IMR-90 (cell line): ENCODE measurements around the gene CSPG5. TPM values are rescaled to one million over a fixed set of nuclear protein-coding genes. Genes with fewer than 3 reads are reported as not detected.

Source experiments
- ATAC-seq: fragments of 200-7000 bp; cut with Tn5 transposase; 2 replicates; pipeline ENCODE4 v1.9.1; 2020; ENCODE audit warnings: low read depth, mild to moderate bottlenecking, moderate library complexity
- BruUV-seq: library from RNA; stranded (reverse); fragments of 400-500 nt; replicated peaks from 2 replicates; lab custom pipeline; 2021; lab: Mats Ljungman, UMichigan
- CTCF ChIA-PET: fragments of 300-600 bp; formaldehyde crosslinking; extraction: SDS; loops from one replicate; lab custom pipeline; 2021; ENCODE audit warnings: antibody characterized with exemption; lab: Yijun Ruan, JAX
- POLR2A ChIA-PET: fragments of 300-600 bp; sonication (Branson Sonifier 250); formaldehyde crosslinking; loops from one replicate; lab custom pipeline; 2022; ENCODE audit warnings: antibody characterized with exemption; ENCODE audit not compliant: unreplicated experiment; lab: Charles Lee
- DNase-seq: peaks from one replicate; pipeline ENCODE4 v3.0.0; 2013
- H2AFZ ChIP-seq: replicated peaks from 2 replicates; pipeline ENCODE3; 2013; ENCODE audit warnings: low read length, mild to moderate bottlenecking; ENCODE audit not compliant: poor library complexity
- H2AK5ac ChIP-seq: 2 replicates; pipeline ENCODE4 v1.6.1; 2013; ENCODE audit warnings: low read depth, low read length, inconsistent platforms
- H2AK9ac ChIP-seq: replicated peaks from 2 replicates; pipeline ENCODE3; 2013; ENCODE audit warnings: mild to moderate bottlenecking, low read depth, low read length, moderate library complexity; ENCODE audit not compliant: poor library complexity
- H2BK120ac ChIP-seq: 2 replicates; pipeline ENCODE4 v1.6.1; 2013; ENCODE audit warnings: low read depth, low read length, inconsistent platforms
- H2BK15ac ChIP-seq: 3 replicates; pipeline ENCODE4 v1.6.1; 2013; ENCODE audit warnings: low read depth, low read length, inconsistent platforms
- H2BK20ac ChIP-seq: 2 replicates; pipeline ENCODE4 v1.6.1; 2013; ENCODE audit warnings: low read depth, mild to moderate bottlenecking, inconsistent platforms, low read length, moderate library complexity
- H2BK5ac ChIP-seq: 2 replicates; pipeline ENCODE4 v1.6.1; 2013; ENCODE audit warnings: mild to moderate bottlenecking, low read depth, low read length, inconsistent platforms; ENCODE audit not compliant: poor library complexity, severe bottlenecking
- H3K14ac ChIP-seq: replicated peaks from 2 replicates; pipeline ENCODE4 v1.6.1; 2013; ENCODE audit warnings: low read depth, low read length, inconsistent platforms
- H3K18ac ChIP-seq: 2 replicates; pipeline ENCODE4 v1.6.1; 2013; ENCODE audit warnings: low read depth, low read length, control low read depth
- H3K23ac ChIP-seq: 2 replicates; pipeline ENCODE4 v1.6.1; 2013; ENCODE audit warnings: low read depth, low read length, inconsistent platforms
- H3K27ac ChIP-seq: 2 replicates; pipeline ENCODE4 v1.5.1; 2013; ENCODE audit warnings: mild to moderate bottlenecking, control low read depth, low read length; ENCODE audit not compliant: insufficient read depth
- H3K27me3 ChIP-seq: 2 replicates; pipeline ENCODE4 v1.6.1; 2013; ENCODE audit warnings: low read length; ENCODE audit not compliant: control insufficient read depth, insufficient read depth
- H3K36me3 ChIP-seq: 2 replicates; pipeline ENCODE4 v1.6.1; 2013; ENCODE audit warnings: low read length, mixed read lengths; ENCODE audit not compliant: control insufficient read depth, insufficient read depth
- H3K4ac ChIP-seq: 2 replicates; pipeline ENCODE4 v1.6.1; 2013; ENCODE audit warnings: low read depth, low read length, inconsistent platforms
- H3K4me1 ChIP-seq: 2 replicates; pipeline ENCODE4 v1.6.1; 2013; ENCODE audit warnings: low read length, mixed read lengths; ENCODE audit not compliant: control insufficient read depth, insufficient read depth
- H3K4me2 ChIP-seq: 2 replicates; pipeline ENCODE4 v1.6.1; 2013; ENCODE audit warnings: low read depth, mild to moderate bottlenecking, control low read depth, low read length, moderate library complexity
- H3K4me3 ChIP-seq: 2 replicates; pipeline ENCODE4 v1.5.1; 2013; ENCODE audit warnings: low read depth, mild to moderate bottlenecking, control low read depth, low read length, moderate library complexity; ENCODE audit not compliant: insufficient read depth
- H3K56ac ChIP-seq: 2 replicates; pipeline ENCODE4 v1.6.1; 2013; ENCODE audit warnings: low read length, inconsistent platforms; ENCODE audit not compliant: insufficient read depth; ENCODE audit errors: extremely low read depth
- H3K79me1 ChIP-seq, 2 experiments: 2 replicates each; pipeline ENCODE4 v1.6.1; 2013; ENCODE audit warnings: low read length in 2 of 2, inconsistent platforms in 1 of 2, low read depth in 1 of 2
- H3K9ac ChIP-seq: 2 replicates; pipeline ENCODE4 v1.6.1; 2013; ENCODE audit warnings: low read depth, low read length, control low read depth
- H3K9me1 ChIP-seq: 2 replicates; pipeline ENCODE4 v1.6.1; 2013; ENCODE audit warnings: low read length, inconsistent platforms; ENCODE audit not compliant: insufficient read depth
- H3K9me3 ChIP-seq: 2 replicates; pipeline ENCODE4 v1.6.1; 2013; ENCODE audit warnings: low read length; ENCODE audit not compliant: control insufficient read depth, insufficient read depth
- H4K20me1 ChIP-seq: 2 replicates; pipeline ENCODE4 v1.6.1; 2013; ENCODE audit warnings: low read length, inconsistent platforms; ENCODE audit not compliant: insufficient read depth
- H4K5ac ChIP-seq: 2 replicates; pipeline ENCODE4 v1.6.1; 2013; ENCODE audit warnings: mild to moderate bottlenecking, low read depth, low read length, control low read depth
- H4K8ac ChIP-seq, 2 experiments: 2 replicates each; pipeline ENCODE4 v1.6.1; 2013; ENCODE audit warnings: low read depth in 2 of 2, low read length in 2 of 2, control low read depth in 1 of 2, inconsistent platforms in 1 of 2
- H4K91ac ChIP-seq: 2 replicates; pipeline ENCODE4 v1.6.1; 2013; ENCODE audit warnings: low read depth, low read length, inconsistent platforms; ENCODE audit not compliant: insufficient read depth
- BHLHE40 ChIP-seq: fragments of 150-350 bp; IDR thresholded peaks from 2 replicates; pipeline ENCODE4 v1.6.1; 2016; ENCODE audit warnings: mild to moderate bottlenecking, low read depth, low read length
- CHD1 ChIP-seq: IDR thresholded peaks from 2 replicates; pipeline ENCODE4 v1.6.1; 2012; ENCODE audit warnings: low read depth, low read length, improper control_type of control experiment
- ELK1 ChIP-seq: fragments of 150-350 bp; IDR thresholded peaks from 2 replicates; pipeline ENCODE4 v1.6.1; 2016; ENCODE audit warnings: low read depth, mild to moderate bottlenecking, low read length, moderate library complexity, borderline replicate concordance
- FOS ChIP-seq: fragments of 150-350 bp; IDR thresholded peaks from 2 replicates; pipeline ENCODE4 v1.6.1; 2016; ENCODE audit warnings: low read depth, low read length
- MAFK ChIP-seq: IDR thresholded peaks from 2 replicates; pipeline ENCODE4 v1.6.1; 2012; ENCODE audit warnings: low read depth, low read length, improper control_type of control experiment
- MAZ ChIP-seq: IDR thresholded peaks from 2 replicates; pipeline ENCODE4 v1.6.1; 2012; ENCODE audit warnings: low read depth, mild to moderate bottlenecking, low read length, improper control_type of control experiment, moderate library complexity, borderline replicate concordance
- MXI1 ChIP-seq: IDR thresholded peaks from 2 replicates; pipeline ENCODE4 v1.6.1; 2012; ENCODE audit warnings: low read depth, mild to moderate bottlenecking, low read length, moderate library complexity, borderline replicate concordance
- NFE2L2 ChIP-seq: fragments of 150-350 bp; IDR thresholded peaks from 2 replicates; pipeline ENCODE4 v1.6.1; 2016; ENCODE audit warnings: low read depth, mild to moderate bottlenecking, low read length
- POLR2A ChIP-seq: IDR thresholded peaks from 2 replicates; pipeline ENCODE4 v1.6.1; 2012; ENCODE audit warnings: mild to moderate bottlenecking, low read depth, low read length
- RAD21 ChIP-seq: IDR thresholded peaks from 2 replicates; pipeline ENCODE4 v1.6.1; 2012; ENCODE audit warnings: low read length, improper control_type of control experiment
- RCOR1 ChIP-seq: IDR thresholded peaks from 2 replicates; pipeline ENCODE4 v1.6.1; 2012; ENCODE audit warnings: mild to moderate bottlenecking, low read length, improper control_type of control experiment; ENCODE audit not compliant: insufficient replicate concordance
- RFX5 ChIP-seq: IDR thresholded peaks from 2 replicates; pipeline ENCODE4 v1.8.0; 2012; ENCODE audit warnings: low read depth, mild to moderate bottlenecking, low read length, moderate library complexity
- SMC3 ChIP-seq: fragments of 150-350 bp; IDR thresholded peaks from 2 replicates; pipeline ENCODE4 v1.6.1; 2016; ENCODE audit warnings: low read depth, mild to moderate bottlenecking, antibody characterized with exemption, low read length, moderate library complexity
- WGBS, 2 experiments: methylation state at CpG; one replicate each; pipeline versions ENCODE4 v1.1.5 to v1.1.7; 2013; ENCODE audit warnings: missing lambda C conversion rate in 2 of 2; ENCODE audit not compliant: insufficient read length in 1 of 2; ENCODE audit errors: extremely low coverage in 2 of 2; 5-methylcytosine and 5-hydroxymethylcytosine counted together
- dilution Hi-C: fragments of 300-500 bp; cut with HindIII; formaldehyde crosslinking; loops from one replicate; pipeline ENCODE4 v1.14.3; 2018; ENCODE audit warnings: low sequenced_read_pairs; ENCODE audit not compliant: unreplicated experiment
- in situ Hi-C: fragments of 300-500 bp; cut with MboI; formaldehyde crosslinking; loops from 3 replicates; pipeline ENCODE4 v1.14.3; 2019; ENCODE audit warnings: low sequenced_read_pairs, inconsistent platforms, mixed read lengths
- intact Hi-C: fragments of 100-400 bp; cut with micrococcal nuclease; formaldehyde crosslinking; loops from 2 replicates; pipeline ENCODE4 v1.10.0; 2022
- polyA plus RNA-seq, 3 experiments: library from polyadenylated mRNA; depleted of rRNA; stranded (reverse); fragments of >200 nt; gene quantifications; 2 replicates each; pipeline ENCODE4 v1.2.3, GENCODE V29; 2012; ENCODE audit warnings: low replicate concordance in 1 of 3
- total RNA-seq: library from RNA; depleted of rRNA; stranded (reverse); fragments of >200 nt; gene quantifications from 2 replicates; pipeline ENCODE4 v1.2.3, GENCODE V29; 2012
- TF ChIP-seq, protein P1 (sequence below): conservative IDR thresholded peaks from 2 replicates; pipeline ENCODE4 v1.5.1; 2012; ENCODE audit warnings: mild to moderate bottlenecking, low read depth, low read length, improper control_type of control experiment
- TF ChIP-seq, protein P2 (sequence below): fragments of 150-350 bp; IDR thresholded peaks from 2 replicates; pipeline ENCODE4 v1.6.1; 2017; ENCODE audit warnings: mild to moderate bottlenecking, antibody characterized with exemption, low read length, low read depth

Gene CSPG5
- total and polyA plus RNA-seq, 2 of the 4 experiments (the other 2 are of a cell fraction): under 0.01 to 0.10 TPM

GRCh38 chr3:47565734-47566550, 12.7 kb downstream of the CSPG5 start:
- Histone ChIP-seq H3K14ac (no peak overlapping the region), H2AFZ (no peak overlapping the region), H3K4me2 (no peak overlapping the region), H3K9ac (no peak overlapping the region), H3K56ac (no peak overlapping the region), H3K79me1 (no peaks in the 10 kb centered on the region), H2BK20ac (no peak overlapping the region), H3K9me3 (no peaks in the 10 kb centered on the region), H3K4me1 (no peaks in the 10 kb centered on the region), H3K36me3 (no peaks in the 10 kb centered on the region), H4K5ac (no peak overlapping the region), H4K20me1 (no peaks in the 10 kb centered on the region), H2BK5ac (no peak overlapping the region), H3K4ac (no peak overlapping the region), H4K91ac (no peak overlapping the region), H2BK120ac (no peak overlapping the region), H2AK5ac (no peak overlapping the region), H3K18ac (no peak overlapping the region), H3K27me3 (peaks cover 43% of the 10 kb centered on the region), H3K9me1 (no peaks in the 10 kb centered on the region), H3K27ac (no peak overlapping the region), H4K8ac (no peak overlapping the region), H3K23ac (no peak overlapping the region), H2AK9ac (no peak overlapping the region), H3K4me3 (no peak overlapping the region), H2BK15ac (no peak overlapping the region)
- intact Hi-C loops: no loop called here
- ChIA-PET CTCF (no interaction called here), POLR2A (no interaction called here)
- no peak for ATAC-seq
- BruUV-seq: no TSS peak
- dilution Hi-C loops: no loop called here
- 60% methylated on average over 2 of the region's 19 CpGs; no CpG with 5 or more reads in 1 of the 2 experiments for WGBS, 2 experiments
- no peak for DNase-seq
- in situ Hi-C loops: no loop called here
- TF ChIP-seq FOS (no peak), CHD1 (no peak), RAD21 (no peak), RCOR1 (no peak), BHLHE40 (no peak), POLR2A (no peak), RFX5 (no peak), ELK1 (no peak), NFE2L2 (no peak), SMC3 (no peak), MAFK (no peak), MAZ (no peak), MXI1 (no peak)
- TF ChIP-seq, protein P1, sequence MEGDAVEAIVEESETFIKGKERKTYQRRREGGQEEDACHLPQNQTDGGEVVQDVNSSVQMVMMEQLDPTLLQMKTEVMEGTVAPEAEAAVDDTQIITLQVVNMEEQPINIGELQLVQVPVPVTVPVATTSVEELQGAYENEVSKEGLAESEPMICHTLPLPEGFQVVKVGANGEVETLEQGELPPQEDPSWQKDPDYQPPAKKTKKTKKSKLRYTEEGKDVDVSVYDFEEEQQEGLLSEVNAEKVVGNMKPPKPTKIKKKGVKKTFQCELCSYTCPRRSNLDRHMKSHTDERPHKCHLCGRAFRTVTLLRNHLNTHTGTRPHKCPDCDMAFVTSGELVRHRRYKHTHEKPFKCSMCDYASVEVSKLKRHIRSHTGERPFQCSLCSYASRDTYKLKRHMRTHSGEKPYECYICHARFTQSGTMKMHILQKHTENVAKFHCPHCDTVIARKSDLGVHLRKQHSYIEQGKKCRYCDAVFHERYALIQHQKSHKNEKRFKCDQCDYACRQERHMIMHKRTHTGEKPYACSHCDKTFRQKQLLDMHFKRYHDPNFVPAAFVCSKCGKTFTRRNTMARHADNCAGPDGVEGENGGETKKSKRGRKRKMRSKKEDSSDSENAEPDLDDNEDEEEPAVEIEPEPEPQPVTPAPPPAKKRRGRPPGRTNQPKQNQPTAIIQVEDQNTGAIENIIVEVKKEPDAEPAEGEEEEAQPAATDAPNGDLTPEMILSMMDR: no peak
- TF ChIP-seq, protein P2, sequence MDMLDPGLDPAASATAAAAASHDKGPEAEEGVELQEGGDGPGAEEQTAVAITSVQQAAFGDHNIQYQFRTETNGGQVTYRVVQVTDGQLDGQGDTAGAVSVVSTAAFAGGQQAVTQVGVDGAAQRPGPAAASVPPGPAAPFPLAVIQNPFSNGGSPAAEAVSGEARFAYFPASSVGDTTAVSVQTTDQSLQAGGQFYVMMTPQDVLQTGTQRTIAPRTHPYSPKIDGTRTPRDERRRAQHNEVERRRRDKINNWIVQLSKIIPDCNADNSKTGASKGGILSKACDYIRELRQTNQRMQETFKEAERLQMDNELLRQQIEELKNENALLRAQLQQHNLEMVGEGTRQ: no peak
